ENCODE measurements around the gene AHI1. TPM values are rescaled to one million over a fixed set of nuclear protein-coding genes. Genes with fewer than 3 reads are reported as not detected.

AHI1 gene
- total RNA-seq, 1 experiment from 2014 or later, result 18.8 TPM

DNA sequence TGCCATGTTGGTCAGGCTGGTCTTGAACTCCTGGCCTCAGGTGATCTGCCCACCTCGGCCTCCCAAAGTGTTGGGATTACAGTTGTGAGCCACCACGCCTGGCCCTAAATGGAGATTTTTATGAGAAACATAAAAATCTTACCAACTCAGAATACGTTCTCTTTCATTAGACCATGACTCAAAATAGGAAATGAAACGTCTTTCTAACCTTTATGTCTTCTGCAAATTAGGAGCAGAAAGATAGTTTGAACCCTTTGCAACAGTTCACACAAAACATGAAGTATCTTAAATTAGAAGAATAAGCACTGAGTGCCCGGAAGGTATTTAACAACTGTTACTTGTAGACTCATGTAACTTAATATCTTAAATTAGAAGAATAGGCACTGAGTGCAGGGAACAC lies 48.3 kb downstream of the AHI1 start (continued):
- no peak for TF ChIP-seq NFE2L1 (CRISPR knock-in tag; IDR thresholded peaks at IDR 0.05)
- TF ChIP-seq, protein P1, sequence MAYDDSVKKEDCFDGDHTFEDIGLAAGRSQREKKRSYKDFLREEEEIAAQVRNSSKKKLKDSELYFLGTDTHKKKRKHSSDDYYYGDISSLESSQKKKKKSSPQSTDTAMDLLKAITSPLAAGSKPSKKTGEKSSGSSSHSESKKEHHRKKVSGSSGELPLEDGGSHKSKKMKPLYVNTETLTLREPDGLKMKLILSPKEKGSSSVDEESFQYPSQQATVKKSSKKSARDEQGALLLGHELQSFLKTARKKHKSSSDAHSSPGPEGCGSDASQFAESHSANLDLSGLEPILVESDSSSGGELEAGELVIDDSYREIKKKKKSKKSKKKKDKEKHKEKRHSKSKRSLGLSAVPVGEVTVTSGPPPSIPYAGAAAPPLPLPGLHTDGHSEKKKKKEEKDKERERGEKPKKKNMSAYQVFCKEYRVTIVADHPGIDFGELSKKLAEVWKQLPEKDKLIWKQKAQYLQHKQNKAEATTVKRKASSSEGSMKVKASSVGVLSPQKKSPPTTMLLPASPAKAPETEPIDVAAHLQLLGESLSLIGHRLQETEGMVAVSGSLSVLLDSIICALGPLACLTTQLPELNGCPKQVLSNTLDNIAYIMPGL (CRISPR knock-in tag; IDR thresholded peaks at IDR 0.05), result no peak
- TF ChIP-seq EMX1 (CRISPR knock-in tag; IDR thresholded peaks at IDR 0.05), result no peak
- TF ChIP-seq, protein P2, sequence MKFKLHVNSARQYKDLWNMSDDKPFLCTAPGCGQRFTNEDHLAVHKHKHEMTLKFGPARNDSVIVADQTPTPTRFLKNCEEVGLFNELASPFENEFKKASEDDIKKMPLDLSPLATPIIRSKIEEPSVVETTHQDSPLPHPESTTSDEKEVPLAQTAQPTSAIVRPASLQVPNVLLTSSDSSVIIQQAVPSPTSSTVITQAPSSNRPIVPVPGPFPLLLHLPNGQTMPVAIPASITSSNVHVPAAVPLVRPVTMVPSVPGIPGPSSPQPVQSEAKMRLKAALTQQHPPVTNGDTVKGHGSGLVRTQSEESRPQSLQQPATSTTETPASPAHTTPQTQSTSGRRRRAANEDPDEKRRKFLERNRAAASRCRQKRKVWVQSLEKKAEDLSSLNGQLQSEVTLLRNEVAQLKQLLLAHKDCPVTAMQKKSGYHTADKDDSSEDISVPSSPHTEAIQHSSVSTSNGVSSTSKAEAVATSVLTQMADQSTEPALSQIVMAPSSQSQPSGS (CRISPR knock-in tag; IDR thresholded peaks at IDR 0.05; ENCODE audit: borderline replicate concordance, low read depth), result no peak
- TF ChIP-seq, protein P3, sequence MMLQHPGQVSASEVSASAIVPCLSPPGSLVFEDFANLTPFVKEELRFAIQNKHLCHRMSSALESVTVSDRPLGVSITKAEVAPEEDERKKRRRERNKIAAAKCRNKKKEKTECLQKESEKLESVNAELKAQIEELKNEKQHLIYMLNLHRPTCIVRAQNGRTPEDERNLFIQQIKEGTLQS (CRISPR knock-in tag; conservative IDR thresholded peaks at IDR 0.05), result no peak

DNA sequence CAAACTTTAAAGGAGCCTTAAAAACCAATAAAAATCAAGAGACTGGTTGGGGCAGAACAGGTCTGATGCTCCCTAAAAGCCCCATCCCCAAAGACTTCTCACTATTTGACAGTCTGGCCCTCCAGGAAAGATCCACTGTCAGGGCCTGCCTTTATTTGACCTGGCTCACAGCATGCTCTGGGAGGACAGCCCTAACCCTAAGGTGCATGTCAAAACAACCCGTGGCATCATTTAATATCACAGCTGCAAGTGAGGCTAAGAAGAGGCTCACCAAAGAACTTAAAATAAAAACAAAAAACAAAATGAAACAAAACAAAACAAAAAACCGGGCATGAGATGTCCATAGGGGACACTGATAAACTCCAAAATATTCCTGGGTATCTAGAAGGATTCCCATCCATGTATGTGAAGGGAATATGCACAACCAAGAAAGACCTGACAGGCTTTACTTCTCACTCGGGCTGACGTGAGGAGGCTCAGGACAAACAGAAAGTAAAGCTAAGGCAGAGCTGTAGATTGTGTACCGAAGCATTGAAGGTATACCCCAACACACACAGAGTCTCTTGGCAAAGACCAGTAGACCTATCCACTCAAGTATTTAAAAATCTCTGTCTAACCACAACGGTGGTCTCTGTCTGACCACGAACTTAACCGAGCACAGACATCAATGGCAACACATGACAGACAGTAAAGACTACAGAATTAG lies 57.3 kb downstream of the AHI1 start:
- DNase-seq (ENCODE audit: low spot score), result no peak
- Mint-ChIP-seq H3K27me3 (ENCODE audit: low read depth) (no peaks in the 10 kb centered on the region), H3K36me3 (no peaks in the 10 kb centered on the region), H3K9me3 (no peaks in the 10 kb centered on the region), H3K27ac (no peak overlapping the region), H3K4me3 (no peak overlapping the region), H3K4me1 (no peaks in the 10 kb centered on the region)
- ChIA-PET CTCF (interaction anchor here (1.7 to 1.8 kb wide), 2 partner anchors 277 to 296 kb away, joined by 4 to 9 read pairs; no protein-coding TSS in a partner anchor), POLR2A (no interaction called here)
- ATAC-seq, result no peak
- TF ChIP-seq CBFB (CRISPR knock-in tag; IDR thresholded peaks at IDR 0.05; ENCODE audit: low read depth) (no peak), IRF2 (CRISPR knock-in tag; IDR thresholded peaks at IDR 0.05; ENCODE audit: borderline replicate concordance, low read depth) (no peak), GABPB1 (CRISPR knock-in tag; IDR thresholded peaks at IDR 0.05) (no peak), ZNF232 (CRISPR knock-in tag; IDR thresholded peaks at IDR 0.05) (no peak), TCF7 (CRISPR knock-in tag; IDR thresholded peaks at IDR 0.05; ENCODE audit: low read depth) (no peak), PRRX2 (CRISPR knock-in tag; IDR thresholded peaks at IDR 0.05) (no peak), TEAD1 (CRISPR knock-in tag; IDR thresholded peaks at IDR 0.05) (no peak)
- TF ChIP-seq, protein P3 (CRISPR knock-in tag; conservative IDR thresholded peaks at IDR 0.05), result no peak
- TF ChIP-seq, protein P4, sequence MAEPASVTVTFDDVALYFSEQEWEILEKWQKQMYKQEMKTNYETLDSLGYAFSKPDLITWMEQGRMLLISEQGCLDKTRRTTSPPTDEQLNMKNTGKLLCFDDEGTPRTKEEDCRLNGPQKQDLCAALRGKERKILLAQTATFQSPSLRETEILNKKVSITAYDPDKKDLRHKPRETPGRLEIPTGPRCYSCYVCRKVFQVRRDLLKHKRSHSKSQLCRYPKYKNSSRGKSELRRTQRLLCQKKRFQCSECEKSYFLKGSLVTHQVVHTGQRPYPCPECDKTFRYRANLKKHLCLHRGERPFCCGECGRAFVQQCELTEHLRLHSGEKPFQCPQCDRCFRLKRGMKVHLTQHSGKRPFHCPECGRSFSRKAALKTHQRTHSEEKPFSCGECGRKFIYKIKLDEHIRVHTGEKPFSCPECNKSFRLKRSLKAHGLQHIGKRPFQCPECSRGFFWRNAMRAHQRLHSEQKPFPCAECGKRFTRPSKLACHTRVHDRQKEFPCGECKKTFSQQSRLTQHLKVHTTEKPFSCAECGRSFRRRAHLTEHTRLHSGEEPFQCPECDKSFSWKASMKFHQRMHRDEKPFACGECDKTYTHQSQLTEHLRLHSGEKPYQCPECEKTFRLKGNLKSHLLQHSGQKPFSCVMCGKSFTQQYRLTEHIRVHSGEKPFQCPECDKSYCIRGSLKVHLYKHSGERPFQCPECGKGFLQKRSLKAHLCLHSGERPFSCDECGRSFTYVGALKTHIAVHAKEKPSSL (CRISPR knock-in tag; conservative IDR thresholded peaks at IDR 0.05), result no peak
- TF ChIP-seq, protein P5, sequence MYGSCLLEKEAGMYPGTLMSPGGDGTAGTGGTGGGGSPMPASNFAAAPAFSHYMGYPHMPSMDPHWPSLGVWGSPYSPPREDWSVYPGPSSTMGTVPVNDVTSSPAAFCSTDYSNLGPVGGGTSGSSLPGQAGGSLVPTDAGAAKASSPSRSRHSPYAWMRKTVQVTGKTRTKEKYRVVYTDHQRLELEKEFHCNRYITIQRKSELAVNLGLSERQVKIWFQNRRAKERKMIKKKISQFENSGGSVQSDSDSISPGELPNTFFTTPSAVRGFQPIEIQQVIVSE (CRISPR knock-in tag; IDR thresholded peaks at IDR 0.05; ENCODE audit: borderline replicate concordance), result no peak

DNA sequence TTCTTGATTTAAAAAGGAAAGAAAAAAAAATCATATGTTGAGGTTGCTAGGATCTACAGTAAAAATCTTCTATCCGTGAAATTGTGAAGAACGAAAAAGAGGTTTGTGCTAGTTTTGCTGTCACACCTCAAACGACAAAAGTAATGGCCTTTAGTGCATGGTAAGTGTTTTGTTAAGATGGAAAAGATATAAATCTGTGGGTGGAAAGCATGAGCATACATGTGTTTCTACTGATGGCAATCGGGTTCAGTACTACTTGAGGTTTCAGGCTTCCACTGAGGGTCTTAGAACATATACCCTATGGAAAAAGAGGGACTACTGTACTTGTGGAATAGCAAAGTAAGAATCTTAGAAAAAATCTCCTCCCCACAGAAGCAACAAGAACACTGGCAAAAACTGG lies 58.0 kb downstream of the AHI1 start:
- H3K27ac Mint-ChIP-seq, result no peak overlapping the region
- ChIA-PET POLR2A (no interaction called here), CTCF (interaction anchor here (0.6 to 1.8 kb wide), 3 partner anchors 277 to 304 kb away, joined by 3 to 9 read pairs (median 4); no protein-coding TSS in a partner anchor)
- DNase-seq (ENCODE audit: low spot score), result no peak
- H3K9me3 Mint-ChIP-seq, result no peaks in the 10 kb centered on the region
- H3K27me3 Mint-ChIP-seq (ENCODE audit: low read depth), result no peaks in the 10 kb centered on the region
- TF ChIP-seq ZNF423 (CRISPR knock-in tag; IDR thresholded peaks at IDR 0.05), result no peak
- TF ChIP-seq ESRRA (CRISPR knock-in tag; IDR thresholded peaks at IDR 0.05; ENCODE audit: borderline replicate concordance), result no peak
- TF ChIP-seq, protein P6, sequence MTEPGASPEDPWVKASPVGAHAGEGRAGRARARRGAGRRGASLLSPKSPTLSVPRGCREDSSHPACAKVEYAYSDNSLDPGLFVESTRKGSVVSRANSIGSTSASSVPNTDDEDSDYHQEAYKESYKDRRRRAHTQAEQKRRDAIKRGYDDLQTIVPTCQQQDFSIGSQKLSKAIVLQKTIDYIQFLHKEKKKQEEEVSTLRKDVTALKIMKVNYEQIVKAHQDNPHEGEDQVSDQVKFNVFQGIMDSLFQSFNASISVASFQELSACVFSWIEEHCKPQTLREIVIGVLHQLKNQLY (CRISPR knock-in tag; IDR thresholded peaks at IDR 0.05), result no peak
- no peak for TF ChIP-seq JUN (CRISPR knock-in tag; IDR thresholded peaks at IDR 0.05)
- TF ChIP-seq, protein P7, sequence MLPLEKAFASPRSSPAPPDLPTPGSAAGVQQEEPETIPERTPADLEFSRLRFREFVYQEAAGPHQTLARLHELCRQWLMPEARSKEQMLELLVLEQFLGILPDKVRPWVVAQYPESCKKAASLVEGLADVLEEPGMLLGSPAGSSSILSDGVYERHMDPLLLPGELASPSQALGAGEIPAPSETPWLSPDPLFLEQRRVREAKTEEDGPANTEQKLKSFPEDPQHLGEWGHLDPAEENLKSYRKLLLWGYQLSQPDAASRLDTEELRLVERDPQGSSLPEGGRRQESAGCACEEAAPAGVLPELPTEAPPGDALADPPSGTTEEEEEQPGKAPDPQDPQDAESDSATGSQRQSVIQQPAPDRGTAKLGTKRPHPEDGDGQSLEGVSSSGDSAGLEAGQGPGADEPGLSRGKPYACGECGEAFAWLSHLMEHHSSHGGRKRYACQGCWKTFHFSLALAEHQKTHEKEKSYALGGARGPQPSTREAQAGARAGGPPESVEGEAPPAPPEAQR (CRISPR knock-in tag; IDR thresholded peaks at IDR 0.05), result no peak
- H3K4me3 Mint-ChIP-seq, result no peak overlapping the region
- ATAC-seq, result no peak
- H3K4me1 Mint-ChIP-seq, result no peaks in the 10 kb centered on the region
- no peaks in the 10 kb centered on the region for H3K36me3 Mint-ChIP-seq

All from WTC11 (cell line).